ENCODE data around the gene SIPA1. TPM values are rescaled to one million over a fixed set of nuclear protein-coding genes. Genes with fewer than 3 reads are reported as not detected.
A peak's percentile ranks its signal among the peaks of the same experiment; 100 is the strongest.
"Not testable (repeated sequence)": the region's sequence is repeated elsewhere in the genome, so short reads cannot be mapped to it uniquely, and the experiment has no call there.

Gene SIPA1
- total RNA-seq, 1 experiment from 2014 or later: 52.7 TPM

GRCh38 chr11:65651589-65652510 lies 13.9 kb downstream of the SIPA1 start:
- Histone ChIP-seq H3K36me3 (replicated peaks; ENCODE audit: control insufficient read depth, insufficient read depth, low read length) (peaks cover 17% of the 10 kb centered on the region), H3K4me3 (ENCODE audit: insufficient read depth, low read depth, low read length) (peak overlapping the region; percentile 71), H3K27me3 (ENCODE audit: control insufficient read depth, insufficient read depth, low read length) (no peaks in the 10 kb centered on the region; the same call in 1 of the 2 replicates)
- no peak for DNase-seq

GRCh38 chr11:65652511-65653228 lies 14.8 kb downstream of the SIPA1 start:
- Histone ChIP-seq H3K27me3 (ENCODE audit: control insufficient read depth, insufficient read depth, low read length) (no peaks in the 10 kb centered on the region), H3K36me3 (replicated peaks; ENCODE audit: control insufficient read depth, insufficient read depth, low read length) (peaks cover 24% of the 10 kb centered on the region), H3K4me3 (ENCODE audit: insufficient read depth, low read depth, low read length) (peak overlapping the region; percentile 71)
- peak; percentile 99 for DNase-seq

GRCh38 chr11:65653229-65654225 lies 15.6 kb downstream of the SIPA1 start:
- Histone ChIP-seq H3K4me3 (ENCODE audit: insufficient read depth, low read depth, low read length) (peak overlapping the region; percentile 71), H3K27me3 (ENCODE audit: control insufficient read depth, insufficient read depth, low read length) (no peaks in the 10 kb centered on the region), H3K36me3 (replicated peaks; ENCODE audit: control insufficient read depth, insufficient read depth, low read length) (peaks cover 32% of the 10 kb centered on the region)
- DNase-seq: peak; percentile 36

GRCh38 chr11:65654375-65655349 lies 16.8 kb downstream of the SIPA1 start:
- Histone ChIP-seq H3K4me3 (ENCODE audit: insufficient read depth, low read depth, low read length) (no peak overlapping the region), H3K27me3 (ENCODE audit: control insufficient read depth, insufficient read depth, low read length) (no peaks in the 10 kb centered on the region), H3K36me3 (replicated peaks; ENCODE audit: control insufficient read depth, insufficient read depth, low read length) (peaks cover 38% of the 10 kb centered on the region)
- peak; percentile 30 for DNase-seq

- H3K27me3 ChIP-seq (ENCODE audit: control insufficient read depth, insufficient read depth, low read length): no peaks in the 10 kb centered on the region
- peak; percentile 26 for DNase-seq
- peaks cover 41% of the 10 kb centered on the region for H3K36me3 ChIP-seq (replicated peaks; ENCODE audit: control insufficient read depth, insufficient read depth, low read length)
- H3K4me3 ChIP-seq (ENCODE audit: insufficient read depth, low read depth, low read length): no peak overlapping the region
Measured at GRCh38 chr11:65655570-65656332, 17.9 kb downstream of the SIPA1 start.

- no peak for DNase-seq
- no peaks in the 10 kb centered on the region for H3K27me3 ChIP-seq (ENCODE audit: control insufficient read depth, insufficient read depth, low read length)
- H3K36me3 ChIP-seq (replicated peaks; ENCODE audit: control insufficient read depth, insufficient read depth, low read length): peaks cover 47% of the 10 kb centered on the region
- H3K4me3 ChIP-seq (ENCODE audit: insufficient read depth, low read depth, low read length): no peak overlapping the region
Measured at GRCh38 chr11:65657426-65657825, 19.5 kb downstream of the SIPA1 start.

GRCh38 chr11:65658174-65659021 lies 20.5 kb downstream of the SIPA1 start:
- DNase-seq: peak; percentile 19
- peaks cover 47% of the 10 kb centered on the region for H3K36me3 ChIP-seq (replicated peaks; ENCODE audit: control insufficient read depth, insufficient read depth, low read length)

GRCh38 chr11:65660038-65660437 lies 22.1 kb downstream of the SIPA1 start:
- Histone ChIP-seq H3K36me3 (replicated peaks; ENCODE audit: control insufficient read depth, insufficient read depth, low read length) (peaks cover 45% of the 10 kb centered on the region), H3K4me3 (ENCODE audit: insufficient read depth, low read depth, low read length) (no peak overlapping the region), H3K27me3 (ENCODE audit: control insufficient read depth, insufficient read depth, low read length) (no peaks in the 10 kb centered on the region)
- peak; percentile 14 for DNase-seq

More at GRCh38 chr11:65658174-65659021, 20.5 kb downstream of the SIPA1 start:
- H3K4me3 ChIP-seq (ENCODE audit: insufficient read depth, low read depth, low read length): no peak overlapping the region
- H3K27me3 ChIP-seq (ENCODE audit: control insufficient read depth, insufficient read depth, low read length): no peaks in the 10 kb centered on the region

GRCh38 chr11:65660908-65661307 lies 23.0 kb downstream of the SIPA1 start:
- H3K36me3 ChIP-seq (replicated peaks; ENCODE audit: control insufficient read depth, insufficient read depth, low read length): peaks cover 38% of the 10 kb centered on the region
- H3K4me3 ChIP-seq (ENCODE audit: insufficient read depth, low read depth, low read length); H3K27me3 ChIP-seq (ENCODE audit: control insufficient read depth, insufficient read depth, low read length); DNase-seq: not testable (repeated sequence)

GRCh38 chr11:65661599-65662246 lies 23.8 kb downstream of the SIPA1 start:
- DNase-seq: no peak
- H3K27me3 ChIP-seq (ENCODE audit: control insufficient read depth, insufficient read depth, low read length): no peaks in the 10 kb centered on the region
- H3K4me3 ChIP-seq (ENCODE audit: insufficient read depth, low read depth, low read length): peak overlapping the region; percentile 75
- peaks cover 38% of the 10 kb centered on the region for H3K36me3 ChIP-seq (replicated peaks; ENCODE audit: control insufficient read depth, insufficient read depth, low read length)

GRCh38 chr11:65662247-65662798 lies 24.4 kb downstream of the SIPA1 start:
- no peak for DNase-seq
- Histone ChIP-seq H3K36me3 (replicated peaks; ENCODE audit: control insufficient read depth, insufficient read depth, low read length) (peaks cover 33% of the 10 kb centered on the region), H3K4me3 (ENCODE audit: insufficient read depth, low read depth, low read length) (peak overlapping the region; percentile 75), H3K27me3 (ENCODE audit: control insufficient read depth, insufficient read depth, low read length) (no peaks in the 10 kb centered on the region)

Data from H7 (cell line).